ENCODE results near the gene TMEM14B.
A peak's percentile ranks its signal among the peaks of the same experiment; 100 is the strongest.

The TMEM14B gene

DNA sequence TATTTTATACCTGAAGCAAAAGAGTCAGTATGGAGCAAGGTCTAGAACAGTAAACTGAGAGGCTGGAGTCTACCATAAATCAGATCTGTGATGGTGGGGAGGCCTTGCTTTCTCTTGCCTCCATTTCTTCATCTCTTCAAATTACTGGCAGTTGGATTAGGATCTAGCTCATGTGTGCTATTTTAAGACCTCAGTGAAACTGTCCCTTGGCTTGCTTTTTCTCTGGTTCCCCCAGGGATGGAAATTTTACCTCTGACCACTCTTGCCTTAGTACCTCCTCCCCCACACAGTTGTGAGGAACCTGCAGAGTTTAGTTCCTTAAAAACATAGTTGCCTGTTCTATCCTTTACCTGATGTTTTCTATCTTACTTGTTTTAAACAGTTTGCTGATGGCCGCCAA is 8.5 kb downstream of the TMEM14B start:
- TF ChIP-seq POLR2AphosphoS5 (IDR thresholded peaks at IDR 0.05; ENCODE audit: low read depth) (no peak), GABPA (IDR thresholded peaks at IDR 0.05; ENCODE audit: low read depth) (no peak), SPI1 (IDR thresholded peaks at IDR 0.05; ENCODE audit: borderline replicate concordance, low read depth) (no peak)
- TF ChIP-seq, protein P1, sequence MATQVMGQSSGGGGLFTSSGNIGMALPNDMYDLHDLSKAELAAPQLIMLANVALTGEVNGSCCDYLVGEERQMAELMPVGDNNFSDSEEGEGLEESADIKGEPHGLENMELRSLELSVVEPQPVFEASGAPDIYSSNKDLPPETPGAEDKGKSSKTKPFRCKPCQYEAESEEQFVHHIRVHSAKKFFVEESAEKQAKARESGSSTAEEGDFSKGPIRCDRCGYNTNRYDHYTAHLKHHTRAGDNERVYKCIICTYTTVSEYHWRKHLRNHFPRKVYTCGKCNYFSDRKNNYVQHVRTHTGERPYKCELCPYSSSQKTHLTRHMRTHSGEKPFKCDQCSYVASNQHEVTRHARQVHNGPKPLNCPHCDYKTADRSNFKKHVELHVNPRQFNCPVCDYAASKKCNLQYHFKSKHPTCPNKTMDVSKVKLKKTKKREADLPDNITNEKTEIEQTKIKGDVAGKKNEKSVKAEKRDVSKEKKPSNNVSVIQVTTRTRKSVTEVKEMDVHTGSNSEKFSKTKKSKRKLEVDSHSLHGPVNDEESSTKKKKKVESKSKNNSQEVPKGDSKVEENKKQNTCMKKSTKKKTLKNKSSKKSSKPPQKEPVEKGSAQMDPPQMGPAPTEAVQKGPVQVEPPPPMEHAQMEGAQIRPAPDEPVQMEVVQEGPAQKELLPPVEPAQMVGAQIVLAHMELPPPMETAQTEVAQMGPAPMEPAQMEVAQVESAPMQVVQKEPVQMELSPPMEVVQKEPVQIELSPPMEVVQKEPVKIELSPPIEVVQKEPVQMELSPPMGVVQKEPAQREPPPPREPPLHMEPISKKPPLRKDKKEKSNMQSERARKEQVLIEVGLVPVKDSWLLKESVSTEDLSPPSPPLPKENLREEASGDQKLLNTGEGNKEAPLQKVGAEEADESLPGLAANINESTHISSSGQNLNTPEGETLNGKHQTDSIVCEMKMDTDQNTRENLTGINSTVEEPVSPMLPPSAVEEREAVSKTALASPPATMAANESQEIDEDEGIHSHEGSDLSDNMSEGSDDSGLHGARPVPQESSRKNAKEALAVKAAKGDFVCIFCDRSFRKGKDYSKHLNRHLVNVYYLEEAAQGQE (IDR thresholded peaks at IDR 0.05; ENCODE audit: insufficient replicate concordance, low read depth), result no peak
- TF ChIP-seq, protein P2, sequence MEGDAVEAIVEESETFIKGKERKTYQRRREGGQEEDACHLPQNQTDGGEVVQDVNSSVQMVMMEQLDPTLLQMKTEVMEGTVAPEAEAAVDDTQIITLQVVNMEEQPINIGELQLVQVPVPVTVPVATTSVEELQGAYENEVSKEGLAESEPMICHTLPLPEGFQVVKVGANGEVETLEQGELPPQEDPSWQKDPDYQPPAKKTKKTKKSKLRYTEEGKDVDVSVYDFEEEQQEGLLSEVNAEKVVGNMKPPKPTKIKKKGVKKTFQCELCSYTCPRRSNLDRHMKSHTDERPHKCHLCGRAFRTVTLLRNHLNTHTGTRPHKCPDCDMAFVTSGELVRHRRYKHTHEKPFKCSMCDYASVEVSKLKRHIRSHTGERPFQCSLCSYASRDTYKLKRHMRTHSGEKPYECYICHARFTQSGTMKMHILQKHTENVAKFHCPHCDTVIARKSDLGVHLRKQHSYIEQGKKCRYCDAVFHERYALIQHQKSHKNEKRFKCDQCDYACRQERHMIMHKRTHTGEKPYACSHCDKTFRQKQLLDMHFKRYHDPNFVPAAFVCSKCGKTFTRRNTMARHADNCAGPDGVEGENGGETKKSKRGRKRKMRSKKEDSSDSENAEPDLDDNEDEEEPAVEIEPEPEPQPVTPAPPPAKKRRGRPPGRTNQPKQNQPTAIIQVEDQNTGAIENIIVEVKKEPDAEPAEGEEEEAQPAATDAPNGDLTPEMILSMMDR (IDR thresholded peaks at IDR 0.05; ENCODE audit: insufficient read depth, low read length), result no peak
- Histone ChIP-seq H3K4me3 (replicated peaks; ENCODE audit: insufficient read depth, low read length) (no peak overlapping the region), H3K27me3 (ENCODE audit: insufficient read depth, poor library complexity, severe bottlenecking) (no peaks in the 10 kb centered on the region), H3K27ac (replicated peaks) (no peak overlapping the region)
- DNase-seq (ENCODE audit: low read depth in 1 of 2, low spot score in 1 of 2), result peak in 1 of 2 experiments; percentile 10

DNA sequence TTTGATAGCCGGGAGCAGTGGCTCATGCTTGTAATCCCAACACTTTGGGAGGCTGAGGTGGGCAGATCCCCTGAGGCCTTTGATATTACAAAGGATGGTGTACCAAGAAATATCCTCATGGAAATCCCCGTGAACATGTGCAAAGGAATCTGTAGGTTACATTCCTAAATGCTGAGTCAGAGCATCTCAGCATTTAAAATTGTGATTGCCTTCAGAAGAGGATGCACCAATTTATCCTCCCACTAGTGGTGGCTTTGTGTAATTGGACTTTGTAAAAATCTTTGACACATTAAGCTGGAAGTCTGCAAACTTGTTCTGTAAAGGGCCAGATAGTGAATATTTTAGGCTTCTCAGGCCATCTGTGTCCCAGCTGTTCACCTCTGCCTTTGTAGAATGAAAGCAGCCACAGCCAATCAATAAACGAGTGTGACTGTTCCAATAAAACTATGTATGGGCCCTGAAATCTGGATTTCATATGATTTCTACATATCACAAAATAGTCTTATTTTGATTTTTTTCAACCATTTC is 11.8 kb downstream of the TMEM14B start:
- Histone ChIP-seq H3K27ac (replicated peaks) (no peak overlapping the region), H3K4me3 (replicated peaks; ENCODE audit: insufficient read depth, low read length) (no peak overlapping the region), H3K27me3 (ENCODE audit: insufficient read depth, poor library complexity, severe bottlenecking) (no peaks in the 10 kb centered on the region)
- TF ChIP-seq, protein P1 (IDR thresholded peaks at IDR 0.05; ENCODE audit: insufficient replicate concordance, low read depth), result no peak
- TF ChIP-seq GABPA (IDR thresholded peaks at IDR 0.05; ENCODE audit: low read depth), result no peak
- no peak for TF ChIP-seq POLR2AphosphoS5 (IDR thresholded peaks at IDR 0.05; ENCODE audit: low read depth)
- no peak for TF ChIP-seq SPI1 (IDR thresholded peaks at IDR 0.05; ENCODE audit: borderline replicate concordance, low read depth)
- TF ChIP-seq, protein P2 (IDR thresholded peaks at IDR 0.05; ENCODE audit: insufficient read depth, low read length), result peak; percentile 47
- DNase-seq (ENCODE audit: low read depth in 1 of 2, low spot score in 1 of 2), result peak; percentile 24 to 30

DNA sequence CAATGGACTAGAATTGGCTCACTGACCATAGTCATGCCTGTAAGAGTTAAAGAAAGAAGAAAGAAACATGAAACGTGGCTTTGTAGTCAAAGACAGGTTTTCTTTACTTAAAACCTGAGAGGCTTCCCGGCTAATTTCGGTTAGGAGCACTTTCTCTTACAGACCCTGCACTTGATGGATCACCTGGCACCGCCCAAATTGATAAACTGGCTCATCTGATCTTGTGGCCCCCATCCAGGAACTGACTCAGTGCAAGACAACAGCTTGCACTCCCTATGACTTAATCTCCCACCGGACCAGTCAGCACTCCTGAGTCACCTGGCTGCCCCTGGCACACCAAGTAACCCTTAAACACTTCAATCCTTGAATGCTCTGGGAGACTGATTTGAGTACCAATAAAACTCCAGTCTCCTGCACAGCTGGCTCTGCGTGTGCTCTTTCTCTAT is 12.3 kb downstream of the TMEM14B start:
- Histone ChIP-seq H3K27me3 (ENCODE audit: insufficient read depth, poor library complexity, severe bottlenecking) (no peaks in the 10 kb centered on the region), H3K27ac (replicated peaks) (no peak overlapping the region), H3K4me3 (replicated peaks; ENCODE audit: insufficient read depth, low read length) (no peak overlapping the region)
- DNase-seq (ENCODE audit: low read depth in 1 of 2, low spot score in 1 of 2), result no peak
- TF ChIP-seq, protein P2 (IDR thresholded peaks at IDR 0.05; ENCODE audit: insufficient read depth, low read length), result no peak
- TF ChIP-seq POLR2AphosphoS5 (IDR thresholded peaks at IDR 0.05; ENCODE audit: low read depth) (no peak), SPI1 (IDR thresholded peaks at IDR 0.05; ENCODE audit: borderline replicate concordance, low read depth) (no peak), GABPA (IDR thresholded peaks at IDR 0.05; ENCODE audit: low read depth) (no peak)

DNA sequence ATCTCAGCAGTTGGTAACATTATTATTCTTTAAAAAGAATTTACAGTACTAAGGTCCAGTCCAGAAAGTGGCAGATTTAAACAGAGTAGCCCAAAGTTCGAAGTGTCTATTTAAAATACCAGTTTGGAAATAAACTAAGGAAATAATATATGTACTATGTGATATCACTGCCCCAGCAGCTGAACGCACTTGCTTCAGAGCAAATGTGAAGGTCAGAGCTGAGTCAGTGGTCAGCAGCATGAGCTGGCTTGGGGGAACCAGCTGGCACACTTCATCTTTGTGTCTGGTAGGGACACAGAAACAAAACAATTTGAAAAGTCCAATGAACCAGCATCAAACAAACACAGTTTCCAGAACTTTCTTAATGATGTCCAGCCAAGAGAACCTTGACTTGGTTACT is 15.4 kb downstream of the TMEM14B start:
- no peaks in the 10 kb centered on the region for H3K27me3 ChIP-seq (ENCODE audit: insufficient read depth, poor library complexity, severe bottlenecking)
- H3K4me3 ChIP-seq (replicated peaks; ENCODE audit: insufficient read depth, low read length), result no peak overlapping the region
- H3K27ac ChIP-seq (replicated peaks), result no peak overlapping the region
- no peak for DNase-seq (ENCODE audit: low read depth in 1 of 2, low spot score in 1 of 2)
- no peak for TF ChIP-seq SPI1 (IDR thresholded peaks at IDR 0.05; ENCODE audit: borderline replicate concordance, low read depth)
- TF ChIP-seq POLR2AphosphoS5 (IDR thresholded peaks at IDR 0.05; ENCODE audit: low read depth), result no peak
- TF ChIP-seq, protein P2 (IDR thresholded peaks at IDR 0.05; ENCODE audit: insufficient read depth, low read length), result no peak
- TF ChIP-seq, protein P1 (IDR thresholded peaks at IDR 0.05; ENCODE audit: insufficient replicate concordance, low read depth), result no peak
- no peak for TF ChIP-seq GABPA (IDR thresholded peaks at IDR 0.05; ENCODE audit: low read depth)

Measured in HL-60 (cell line).